Hepatocyte (in vitro differentiated cells): Measurements from ENCODE around the gene APBB2.

Experiments
- EZH2phosphoT487 ChIP-seq: fragments of 200-600 bp; sonication (generic); IDR thresholded peaks from one replicate; pipeline ENCODE4 v1.6.1; 2018; ENCODE audit warnings: antibody characterized with exemption, mild to moderate bottlenecking, low read depth, moderate library complexity; ENCODE audit not compliant: unreplicated experiment, severe bottlenecking
- TF ChIP-seq, protein P1 (sequence below): fragments of 200-600 bp; sonication (generic); IDR thresholded peaks from 2 replicates; pipeline ENCODE4 v1.5.1; 2016; ENCODE audit warnings: antibody characterized with exemption, mild to moderate bottlenecking; ENCODE audit not compliant: poor library complexity

DNA sequence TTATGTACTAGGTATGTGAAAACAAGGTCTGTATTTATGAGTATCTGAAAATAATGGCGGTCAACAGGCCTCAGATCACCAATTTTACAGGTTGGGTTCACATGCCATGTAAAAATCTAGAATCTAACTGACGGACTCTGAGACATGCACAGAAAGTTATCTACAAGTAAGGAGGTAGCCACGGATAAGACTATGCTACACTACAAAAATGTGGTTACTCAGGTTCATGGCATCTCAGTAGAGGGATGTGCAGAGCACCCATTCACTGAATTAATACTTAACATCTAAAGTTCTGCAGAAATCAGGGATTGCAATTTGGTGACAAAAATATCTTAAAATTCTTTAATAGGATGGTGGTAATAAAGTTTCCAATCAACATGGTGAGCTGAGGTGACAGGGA, 155.9 kb downstream of the APBB2 start:
- TF ChIP-seq, protein P1, sequence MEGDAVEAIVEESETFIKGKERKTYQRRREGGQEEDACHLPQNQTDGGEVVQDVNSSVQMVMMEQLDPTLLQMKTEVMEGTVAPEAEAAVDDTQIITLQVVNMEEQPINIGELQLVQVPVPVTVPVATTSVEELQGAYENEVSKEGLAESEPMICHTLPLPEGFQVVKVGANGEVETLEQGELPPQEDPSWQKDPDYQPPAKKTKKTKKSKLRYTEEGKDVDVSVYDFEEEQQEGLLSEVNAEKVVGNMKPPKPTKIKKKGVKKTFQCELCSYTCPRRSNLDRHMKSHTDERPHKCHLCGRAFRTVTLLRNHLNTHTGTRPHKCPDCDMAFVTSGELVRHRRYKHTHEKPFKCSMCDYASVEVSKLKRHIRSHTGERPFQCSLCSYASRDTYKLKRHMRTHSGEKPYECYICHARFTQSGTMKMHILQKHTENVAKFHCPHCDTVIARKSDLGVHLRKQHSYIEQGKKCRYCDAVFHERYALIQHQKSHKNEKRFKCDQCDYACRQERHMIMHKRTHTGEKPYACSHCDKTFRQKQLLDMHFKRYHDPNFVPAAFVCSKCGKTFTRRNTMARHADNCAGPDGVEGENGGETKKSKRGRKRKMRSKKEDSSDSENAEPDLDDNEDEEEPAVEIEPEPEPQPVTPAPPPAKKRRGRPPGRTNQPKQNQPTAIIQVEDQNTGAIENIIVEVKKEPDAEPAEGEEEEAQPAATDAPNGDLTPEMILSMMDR: no peak
- TF ChIP-seq EZH2phosphoT487: no peak
